Skin epidermis (tissue), 12 donors: ENCODE measurements around the gene HCFC1.
A peak's percentile ranks its signal among the peaks of the same experiment; 100 is the strongest.

ENCODE experiments used
- H3K27ac ChIP-seq, 21 experiments: fragments of 200-600 bp; sonication (generic) in 11 of 21; one replicate each; pipeline ENCODE4 v1.5.0; 2020; ENCODE audit warnings: mild to moderate bottlenecking in 3 of 21, inconsistent platforms in 2 of 21, moderate library complexity in 2 of 21
- H3K4me3 ChIP-seq, 7 experiments: fragments of 200-600 bp; sonication (generic) in 2 of 7; one replicate each; pipeline ENCODE4 v1.5.0; 2020; ENCODE audit warnings: inconsistent platforms in 2 of 7, mild to moderate bottlenecking in 2 of 7, moderate library complexity in 1 of 7

HCFC1 gene

GRCh38 chrX:153930011-153930910, 41.4 kb downstream of the HCFC1 start:
- H3K4me3 ChIP-seq: no peak overlapping the region
- peak overlapping the region in 4 of 21 experiments; percentile 1 to 55 (median 32) for H3K27ac ChIP-seq

GRCh38 chrX:153929576-153929975, 42.0 kb downstream of the HCFC1 start:
- no peak overlapping the region for H3K4me3 ChIP-seq
- H3K27ac ChIP-seq: peak overlapping the region in 7 of 21 experiments; percentile 26 to 98 (median 55)

- Histone ChIP-seq H3K4me3 (peak overlapping the region in 3 of 7 experiments; percentile 5 to 51 (median 47)), H3K27ac (peak overlapping the region in 14 of 21 experiments; percentile 21 to 98 (median 64))
Observed at GRCh38 chrX:153928846-153929245, 42.8 kb downstream of the HCFC1 start.

- H3K27ac ChIP-seq: peak overlapping the region; percentile 70 to 99 (median 94)
- peak overlapping the region; percentile 37 to 56 (median 47) for H3K4me3 ChIP-seq
Observed at GRCh38 chrX:153927922-153928760, 43.5 kb downstream of the HCFC1 start.

GRCh38 chrX:153927672-153927921, 44.0 kb downstream of the HCFC1 start:
- Histone ChIP-seq H3K27ac (peak overlapping the region; percentile 70 to 99 (median 94)), H3K4me3 (peak overlapping the region; percentile 37 to 56 (median 47))

- H3K4me3 ChIP-seq: peak overlapping the region; percentile 37 to 56 (median 47)
- H3K27ac ChIP-seq: peak overlapping the region; percentile 70 to 99 (median 94)
Observed at GRCh38 chrX:153926858-153927671, 44.6 kb downstream of the HCFC1 start.

- H3K27ac ChIP-seq: peak overlapping the region; percentile 31 to 99 (median 94)
- peak overlapping the region; percentile 17 to 51 (median 39) for H3K4me3 ChIP-seq
Observed at GRCh38 chrX:153926552-153926857, 45.1 kb downstream of the HCFC1 start.

GRCh38 chrX:153925739-153926551, 45.7 kb downstream of the HCFC1 start, which contains the start of gene ARHGAP4:
ARHGAP4 (minus strand) TSS chrX:153926264; CDS start chrX:153926202, 62 bp downstream.
- Histone ChIP-seq H3K4me3 (peak within 1 kb of the TSS; percentile 31 to 51 (median 44)), H3K27ac (peak within 1 kb of the TSS; percentile 31 to 99 (median 94))

- Histone ChIP-seq H3K4me3 (peak overlapping the region; percentile 21 to 51 (median 39)), H3K27ac (peak overlapping the region in 15 of 21 experiments; percentile 54 to 99 (median 95))
Observed at GRCh38 chrX:153925387-153925738, 46.3 kb downstream of the HCFC1 start.

GRCh38 chrX:153924149-153924861, 47.3 kb downstream of the HCFC1 start:
- peak overlapping the region in 5 of 7 experiments; percentile 3 to 51 (median 13) for H3K4me3 ChIP-seq
- peak overlapping the region in 15 of 21 experiments; percentile 11 to 99 (median 81) for H3K27ac ChIP-seq

GRCh38 chrX:153922932-153923857, 48.4 kb downstream of the HCFC1 start:
- Histone ChIP-seq H3K4me3 (peak overlapping the region in 1 of 7 experiments; percentile 9), H3K27ac (peak overlapping the region in 8 of 21 experiments; percentile 12 to 97 (median 66))

- Histone ChIP-seq H3K27ac (peak overlapping the region in 5 of 21 experiments; percentile 7 to 37 (median 9)), H3K4me3 (peak overlapping the region in 1 of 7 experiments; percentile 5)
Observed at GRCh38 chrX:153921511-153922446, 49.8 kb downstream of the HCFC1 start.

GRCh38 chrX:153921070-153921469, 50.5 kb downstream of the HCFC1 start:
- Histone ChIP-seq H3K27ac (no peak overlapping the region), H3K4me3 (no peak overlapping the region)

- no peak overlapping the region for H3K27ac ChIP-seq
- H3K4me3 ChIP-seq: no peak overlapping the region
Observed at GRCh38 chrX:153920546-153920945, 51.1 kb downstream of the HCFC1 start.

GRCh38 chrX:153919281-153919680, 52.3 kb downstream of the HCFC1 start:
- H3K4me3 ChIP-seq: no peak overlapping the region

GRCh38 chrX:153917869-153918268, 53.7 kb downstream of the HCFC1 start:
- no peak overlapping the region for H3K4me3 ChIP-seq

More at GRCh38 chrX:153919281-153919680, 52.3 kb downstream of the HCFC1 start:
- no peak overlapping the region for H3K27ac ChIP-seq

More at GRCh38 chrX:153917869-153918268, 53.7 kb downstream of the HCFC1 start:
- H3K27ac ChIP-seq: no peak overlapping the region
